HEK293T (cell line): ENCODE results near the gene KAT7.
"Not testable (repeated sequence)": the region's sequence is repeated elsewhere in the genome, so short reads cannot be mapped to it uniquely, and the experiment has no call there.

Experiments
- CTCF ChIA-PET: fragments of 350-600 bp; formaldehyde crosslinking; extraction: SDS; loops from one replicate; lab custom pipeline; 2021; ENCODE audit warnings: antibody characterized with exemption, inconsistent platforms; lab: Yijun Ruan, JAX
- POLR2A ChIA-PET: fragments of 350-600 bp; formaldehyde crosslinking; extraction: SDS; loops from one replicate; lab custom pipeline; 2020; ENCODE audit warnings: antibody characterized with exemption, inconsistent platforms; lab: Yijun Ruan, JAX
- DNase-seq: peaks from one replicate; pipeline ENCODE4 v3.0.0; 2012; ENCODE audit warnings: mixed read lengths; ENCODE audit errors: extremely low spot score
- ARNT ChIP-seq: fragments of 450-650 bp; IDR thresholded peaks from 2 replicates; pipeline ENCODE4 v1.6.1; 2017; ENCODE audit warnings: mild to moderate bottlenecking
- BHLHE40 ChIP-seq: fragments of 450-650 bp; IDR thresholded peaks from 2 replicates; pipeline ENCODE4 v1.6.1; 2016; ENCODE audit warnings: mild to moderate bottlenecking, moderate library complexity, borderline replicate concordance
- CTBP1 ChIP-seq: fragments of 450-650 bp; IDR thresholded peaks from 2 replicates; pipeline ENCODE4 v1.6.1; 2016; ENCODE audit warnings: borderline replicate concordance
- ELF4 ChIP-seq: fragments of 450-650 bp; IDR thresholded peaks from 2 replicates; pipeline ENCODE4 v1.6.1; 2017; ENCODE audit warnings: antibody characterized with exemption
- FOXA1 ChIP-seq: fragments of 450-650 bp; IDR thresholded peaks from 2 replicates; pipeline ENCODE4 v1.6.1; 2016; ENCODE audit warnings: mild to moderate bottlenecking
- FOXK2 ChIP-seq: fragments of 450-650 bp; IDR thresholded peaks from 2 replicates; pipeline ENCODE4 v1.6.1; 2016; ENCODE audit warnings: mild to moderate bottlenecking
- FOXM1 ChIP-seq: fragments of 450-650 bp; IDR thresholded peaks from 2 replicates; pipeline ENCODE4 v1.6.1; 2017; ENCODE audit warnings: mild to moderate bottlenecking, borderline replicate concordance
- HDGF ChIP-seq: fragments of 450-650 bp; IDR thresholded peaks from 2 replicates; pipeline ENCODE4 v1.6.1; 2017; ENCODE audit warnings: antibody characterized with exemption, borderline replicate concordance
- L3MBTL2 ChIP-seq: fragments of 450-650 bp; conservative IDR thresholded peaks from 2 replicates; pipeline ENCODE4 v1.6.1; 2016; ENCODE audit warnings: mild to moderate bottlenecking
- LEF1 ChIP-seq: fragments of 450-650 bp; IDR thresholded peaks from 2 replicates; pipeline ENCODE4 v1.6.1; 2017; ENCODE audit warnings: mild to moderate bottlenecking, borderline replicate concordance
- NFRKB ChIP-seq: fragments of 450-650 bp; IDR thresholded peaks from 2 replicates; pipeline ENCODE4 v1.6.1; 2016; ENCODE audit warnings: mild to moderate bottlenecking, moderate library complexity
- PKNOX1 ChIP-seq: fragments of 450-650 bp; IDR thresholded peaks from 2 replicates; pipeline ENCODE4 v1.6.1; 2016
- SP1 ChIP-seq: fragments of 450-650 bp; IDR thresholded peaks from 2 replicates; pipeline ENCODE4 v1.6.1; 2017
- SUZ12 ChIP-seq: fragments of 450-650 bp; IDR thresholded peaks from 2 replicates; pipeline ENCODE4 v1.6.1; 2016; ENCODE audit warnings: mild to moderate bottlenecking
- TARDBP ChIP-seq: fragments of 450-650 bp; IDR thresholded peaks from 2 replicates; pipeline ENCODE4 v1.6.1; 2016
- ZNF384 ChIP-seq: fragments of 450-650 bp; IDR thresholded peaks from 2 replicates; pipeline ENCODE4 v1.6.1; 2016

Gene KAT7

DNA sequence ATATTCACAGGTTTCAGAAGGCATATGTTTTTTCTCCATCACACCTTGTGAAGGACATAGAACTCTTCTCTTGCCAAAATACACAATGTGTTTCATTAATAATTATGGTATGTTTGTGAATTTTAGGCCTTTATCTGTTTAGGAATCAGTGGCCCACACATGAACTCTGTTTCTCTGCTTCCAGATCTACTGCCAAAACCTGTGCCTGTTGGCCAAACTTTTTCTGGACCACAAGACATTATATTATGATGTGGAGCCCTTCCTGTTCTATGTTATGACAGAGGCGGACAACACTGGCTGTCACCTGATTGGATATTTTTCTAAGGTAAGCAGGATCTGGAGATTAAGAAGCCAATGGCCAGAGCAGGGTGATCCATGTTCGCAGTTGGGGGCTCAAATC, 33.0 kb downstream of the KAT7 start:
- ChIA-PET POLR2A (interaction anchor here (0.6 kb wide), 1 partner anchor 877 kb away, joined by 6 read pairs; the partner anchor contains the start of gene SNF8), CTCF (interaction anchor here (1.1 kb wide), 1 partner anchor 256 kb away, joined by 3 read pairs; no protein-coding TSS in a partner anchor)
- no peak for TF ChIP-seq SUZ12
- no peak for TF ChIP-seq ARNT
- no peak for TF ChIP-seq LEF1
- no peak for TF ChIP-seq CTBP1
- TF ChIP-seq ZNF384, result no peak
- no peak for TF ChIP-seq FOXM1
- TF ChIP-seq NFRKB, result no peak
- no peak for TF ChIP-seq SP1
- no peak for TF ChIP-seq BHLHE40
- no peak for TF ChIP-seq HDGF
- no peak for TF ChIP-seq FOXK2
- TF ChIP-seq L3MBTL2, result no peak
- no peak for TF ChIP-seq PKNOX1
- no peak for TF ChIP-seq FOXA1
- DNase-seq, result no peak

DNA sequence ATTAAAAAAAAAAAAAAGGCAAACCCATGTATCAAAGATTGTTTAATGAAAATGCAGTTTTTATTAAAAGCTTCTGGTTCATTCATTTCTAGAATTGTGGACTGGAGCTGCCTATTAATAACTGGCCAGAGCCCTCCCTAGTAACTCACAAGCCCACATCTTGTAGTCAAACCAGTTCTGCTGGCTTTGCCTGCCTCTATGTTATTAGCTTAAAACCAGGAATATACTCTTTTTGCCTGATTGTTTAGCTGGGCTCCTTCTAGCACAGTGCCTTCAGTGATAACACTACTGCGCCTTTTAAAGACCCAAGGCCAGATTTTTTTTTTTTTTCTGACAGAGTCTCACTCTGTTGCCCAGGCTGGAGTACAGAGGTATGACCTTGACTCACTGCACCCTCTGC, 33.4 kb downstream of the KAT7 start:
- TF ChIP-seq TARDBP (no peak), NFRKB (no peak), CTBP1 (no peak), FOXK2 (no peak), ELF4 (no peak), FOXA1 (no peak), SP1 (no peak), ZNF384 (no peak), HDGF (no peak), L3MBTL2 (no peak)
- CTCF ChIA-PET, result interaction anchor here (1.1 kb wide), 1 partner anchor 256 kb away, joined by 3 read pairs; no protein-coding TSS in a partner anchor
- POLR2A ChIA-PET, result interaction anchor here (0.6 kb wide), 1 partner anchor 877 kb away, joined by 6 read pairs; the partner anchor contains the start of gene SNF8

GRCh38 chr17:49822829-49823228, 34.3 kb downstream of the KAT7 start:
- no peak for DNase-seq
- ChIA-PET CTCF (interaction anchor here (0.6 kb wide), 1 partner anchor 59 kb away, joined by 3 read pairs; no protein-coding TSS in a partner anchor), POLR2A (no interaction called here)
- no peak for TF ChIP-seq FOXA1
- no peak for TF ChIP-seq ZNF384
- no peak for TF ChIP-seq FOXM1
- TF ChIP-seq HDGF, result no peak
- TF ChIP-seq CTBP1, result no peak
- TF ChIP-seq TARDBP, result no peak
- TF ChIP-seq ARNT, result no peak
- TF ChIP-seq SP1, result no peak
- TF ChIP-seq BHLHE40, result no peak
- no peak for TF ChIP-seq NFRKB
- no peak for TF ChIP-seq LEF1

More for the DNA sequence above, 33.4 kb downstream of the KAT7 start:
- no peak for DNase-seq

GRCh38 chr17:49823614-49824013, 35.1 kb downstream of the KAT7 start:
- DNase-seq, result no peak
- CTCF ChIA-PET, result interaction anchor here (0.7 kb wide), 1 partner anchor 213 kb away, joined by 3 read pairs; no protein-coding TSS in a partner anchor
- TF ChIP-seq FOXA1 (no peak), FOXM1 (no peak), ARNT (no peak), FOXK2 (no peak), LEF1 (no peak), BHLHE40 (no peak), HDGF (no peak), L3MBTL2 (no peak)
- POLR2A ChIA-PET, result no interaction called here

DNA sequence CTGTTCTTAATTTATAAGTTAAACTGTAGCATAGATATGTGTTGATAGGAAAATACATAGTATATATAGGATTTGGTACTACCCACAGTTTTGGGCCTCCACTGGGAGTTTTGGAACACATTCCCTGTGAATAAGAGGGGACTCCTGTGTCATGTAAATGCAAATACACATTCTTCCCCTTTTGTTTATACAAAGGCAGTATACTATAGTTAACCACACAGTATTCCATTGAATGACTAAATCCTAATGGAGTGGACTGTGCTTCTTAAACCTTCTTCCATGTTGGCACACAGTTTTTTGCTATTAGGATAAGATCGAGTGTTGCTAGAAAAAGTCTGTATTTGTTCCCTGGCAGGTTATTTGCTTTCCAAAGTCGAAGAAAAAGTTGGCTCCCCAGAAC, 37.2 kb downstream of the KAT7 start:
- POLR2A ChIA-PET, result no interaction called here
- CTCF ChIA-PET, result no interaction called here
- DNase-seq, result no peak
- TF ChIP-seq FOXK2, result no peak
- no peak for TF ChIP-seq ARNT
- TF ChIP-seq TARDBP, result no peak
- TF ChIP-seq L3MBTL2, result no peak
- no peak for TF ChIP-seq SP1
- no peak for TF ChIP-seq BHLHE40
- no peak for TF ChIP-seq SUZ12
- TF ChIP-seq ELF4, result no peak
- no peak for TF ChIP-seq ZNF384
- no peak for TF ChIP-seq HDGF
- no peak for TF ChIP-seq PKNOX1
- no peak for TF ChIP-seq FOXA1
- TF ChIP-seq LEF1, result no peak
- no peak for TF ChIP-seq FOXM1
- no peak for TF ChIP-seq CTBP1
- no peak for TF ChIP-seq NFRKB

GRCh38 chr17:49828325-49828724, 39.8 kb downstream of the KAT7 start:
- DNase-seq, POLR2A ChIA-PET, CTCF ChIA-PET: not testable (repeated sequence)

GRCh38 chr17:49829026-49829425, 40.5 kb downstream of the KAT7 start:
- ChIA-PET POLR2A (no interaction called here), CTCF (no interaction called here)
- no peak for DNase-seq
- TF ChIP-seq HDGF, result no peak
- TF ChIP-seq ZNF384, result no peak
- no peak for TF ChIP-seq SP1
- no peak for TF ChIP-seq PKNOX1
- no peak for TF ChIP-seq ELF4
- TF ChIP-seq TARDBP, result no peak
- TF ChIP-seq NFRKB, result no peak
- TF ChIP-seq L3MBTL2, result no peak
